ENCODE results near the gene GP5.

The GP5 gene

GRCh38 chr3:194399166-194399565, at the start of gene GP5:
Gene GP5 (minus strand): TSS chr3:194399266. CDS start chr3:194398282, 984 bp downstream.
- ATAC-seq, result peak; percentile 30
- TF ChIP-seq CSRNP3 (CRISPR knock-in tag; IDR thresholded peaks at IDR 0.05), result no peak
- TF ChIP-seq PATZ1 (CRISPR knock-in tag; IDR thresholded peaks at IDR 0.05; ENCODE audit: borderline replicate concordance), result no peak
- no peak for TF ChIP-seq ISL1 (CRISPR knock-in tag; IDR thresholded peaks at IDR 0.05)
- no peak for TF ChIP-seq ZNF565 (CRISPR knock-in tag; conservative IDR thresholded peaks at IDR 0.05; ENCODE audit: low read depth)
- TF ChIP-seq ARNTL (CRISPR knock-in tag; IDR thresholded peaks at IDR 0.05; ENCODE audit: borderline replicate concordance, low read depth), result no peak
- TF ChIP-seq SNAI2 (CRISPR knock-in tag; IDR thresholded peaks at IDR 0.05), result no peak
- TF ChIP-seq ESRRG (CRISPR knock-in tag; IDR thresholded peaks at IDR 0.05), result no peak
- TF ChIP-seq ZNF70 (CRISPR knock-in tag; IDR thresholded peaks at IDR 0.05), result no peak
- no peak for TF ChIP-seq GLIS3 (CRISPR knock-in tag; IDR thresholded peaks at IDR 0.05)
- TF ChIP-seq ZFP3 (CRISPR knock-in tag; IDR thresholded peaks at IDR 0.05), result no peak
- no peak for TF ChIP-seq BACH2 (CRISPR knock-in tag; IDR thresholded peaks at IDR 0.05; ENCODE audit: borderline replicate concordance)
- TF ChIP-seq ZC3H10 (CRISPR knock-in tag; IDR thresholded peaks at IDR 0.05), result no peak
- no peak for TF ChIP-seq OSR1 (CRISPR knock-in tag; IDR thresholded peaks at IDR 0.05)
- no peak for TF ChIP-seq PPARA (CRISPR knock-in tag; IDR thresholded peaks at IDR 0.05; ENCODE audit: borderline replicate concordance)
- no peak for TF ChIP-seq CREB5 (CRISPR knock-in tag; IDR thresholded peaks at IDR 0.05; ENCODE audit: low read depth)
- TF ChIP-seq TCF4 (CRISPR knock-in tag; IDR thresholded peaks at IDR 0.05; ENCODE audit: borderline replicate concordance), result no peak
- no peak for TF ChIP-seq RARB (CRISPR knock-in tag; IDR thresholded peaks at IDR 0.05)
- TF ChIP-seq ZFP30 (CRISPR knock-in tag; IDR thresholded peaks at IDR 0.05), result no peak
- no peak for TF ChIP-seq CSDC2 (CRISPR knock-in tag; IDR thresholded peaks at IDR 0.05)
- TF ChIP-seq TSHZ2 (CRISPR knock-in tag; IDR thresholded peaks at IDR 0.05), result no peak

GRCh38 chr3:194447657-194448056, 48.6 kb upstream of the GP5 start:
- ATAC-seq, result no peak
- TF ChIP-seq CREB5 (CRISPR knock-in tag; IDR thresholded peaks at IDR 0.05; ENCODE audit: low read depth) (no peak), RARB (CRISPR knock-in tag; IDR thresholded peaks at IDR 0.05) (no peak), PATZ1 (CRISPR knock-in tag; IDR thresholded peaks at IDR 0.05; ENCODE audit: borderline replicate concordance) (no peak), TOX (CRISPR knock-in tag; IDR thresholded peaks at IDR 0.05; ENCODE audit: borderline replicate concordance) (no peak), ZC3H10 (CRISPR knock-in tag; IDR thresholded peaks at IDR 0.05) (no peak), ESRRG (CRISPR knock-in tag; IDR thresholded peaks at IDR 0.05) (no peak), CSDC2 (CRISPR knock-in tag; IDR thresholded peaks at IDR 0.05) (no peak), ZNF8 (CRISPR knock-in tag; IDR thresholded peaks at IDR 0.05) (no peak), ZNF70 (CRISPR knock-in tag; IDR thresholded peaks at IDR 0.05) (no peak), CSRNP3 (CRISPR knock-in tag; IDR thresholded peaks at IDR 0.05) (no peak), ZFP30 (CRISPR knock-in tag; IDR thresholded peaks at IDR 0.05) (no peak), ISL1 (CRISPR knock-in tag; IDR thresholded peaks at IDR 0.05) (no peak), ZNF565 (CRISPR knock-in tag; conservative IDR thresholded peaks at IDR 0.05; ENCODE audit: low read depth) (no peak), TSHZ2 (CRISPR knock-in tag; IDR thresholded peaks at IDR 0.05) (no peak)

All from SK-N-SH treated with all-trans-retinoic acid at 6 μM for 48 hours (cell line).